HG02852 (cell line): Measurements from ENCODE around the gene HOTAIR.

Experiments
- ATAC-seq: cut with Tn5 transposase; IDR thresholded peaks from one replicate; pipeline ENCODE4 v1.9.1; 2021; ENCODE audit warnings: mild to moderate bottlenecking, moderate library complexity; ENCODE audit not compliant: unreplicated experiment

The HOTAIR gene

DNA sequence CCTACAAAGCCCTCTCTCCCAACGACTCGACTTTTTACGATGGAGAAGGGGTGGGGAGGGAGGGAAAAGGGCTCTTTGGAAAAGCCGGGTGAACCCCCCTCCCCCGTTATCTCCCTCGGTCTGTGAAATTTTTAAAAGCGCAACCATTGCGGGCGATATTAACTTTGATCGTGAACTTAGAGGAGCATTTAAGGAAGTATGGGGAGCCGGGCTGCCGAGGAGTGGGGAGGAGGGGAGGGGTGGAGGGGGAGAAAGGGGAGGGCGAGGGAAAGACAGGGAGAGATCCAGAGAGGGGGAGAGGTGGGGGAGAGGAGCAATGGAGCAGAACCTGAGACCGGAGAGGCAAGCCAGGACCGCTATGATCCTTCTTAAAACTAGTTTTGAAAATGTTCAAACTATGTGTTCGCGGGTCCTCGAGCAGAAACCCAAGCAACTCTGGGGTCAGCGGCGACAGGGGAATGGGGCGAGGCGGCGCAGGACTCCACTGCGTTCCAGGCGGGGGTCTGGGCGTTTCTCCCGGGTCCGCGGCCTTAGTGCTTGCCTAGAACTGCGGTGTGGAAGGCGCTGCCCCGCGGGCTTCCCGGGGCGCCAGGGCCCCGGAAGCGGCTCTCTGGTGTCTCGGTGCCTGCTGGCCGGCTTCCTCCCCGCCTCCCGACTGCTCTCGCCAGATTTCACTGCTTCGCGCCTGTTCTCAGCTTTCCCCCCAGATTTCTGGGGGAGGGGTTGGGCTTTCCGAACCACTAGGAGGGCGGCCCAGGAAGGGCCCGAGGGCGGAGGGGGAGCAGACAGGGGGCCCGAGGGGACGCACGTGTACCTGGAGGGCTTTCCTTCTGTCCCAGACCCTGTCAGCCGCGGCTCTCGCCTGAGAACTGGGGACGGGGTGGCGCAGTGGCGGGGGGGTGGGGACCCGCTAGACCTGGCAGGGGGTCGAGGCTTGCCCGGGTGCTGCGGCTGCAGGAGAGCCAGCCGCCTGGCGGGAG, at the start of gene HOTAIR:
HOTAIR (minus strand) TSS at position 871 of the 980 bp plus-strand sequence.
- no peak for ATAC-seq

DNA sequence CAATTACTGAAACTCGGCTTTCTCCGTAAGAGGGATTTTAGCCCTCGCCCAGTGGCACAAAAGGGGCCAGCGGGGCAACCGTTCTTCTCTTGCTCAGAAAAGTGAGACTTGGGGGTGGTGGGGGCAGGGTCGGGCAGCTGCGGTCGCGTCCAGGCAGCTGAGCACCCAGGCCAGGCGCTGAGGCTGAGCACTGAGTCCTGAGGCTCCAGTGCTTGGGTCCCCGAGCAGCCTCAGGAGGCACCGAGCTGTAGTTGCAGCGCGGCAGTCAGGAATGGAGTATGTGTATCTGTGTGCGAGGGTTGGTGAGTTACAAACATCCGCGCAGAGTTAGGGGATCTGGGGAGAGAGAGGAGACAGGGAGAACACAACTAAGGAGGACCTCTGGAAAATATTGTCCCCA, 49.4 kb upstream of the HOTAIR start:
- no peak for ATAC-seq

DNA sequence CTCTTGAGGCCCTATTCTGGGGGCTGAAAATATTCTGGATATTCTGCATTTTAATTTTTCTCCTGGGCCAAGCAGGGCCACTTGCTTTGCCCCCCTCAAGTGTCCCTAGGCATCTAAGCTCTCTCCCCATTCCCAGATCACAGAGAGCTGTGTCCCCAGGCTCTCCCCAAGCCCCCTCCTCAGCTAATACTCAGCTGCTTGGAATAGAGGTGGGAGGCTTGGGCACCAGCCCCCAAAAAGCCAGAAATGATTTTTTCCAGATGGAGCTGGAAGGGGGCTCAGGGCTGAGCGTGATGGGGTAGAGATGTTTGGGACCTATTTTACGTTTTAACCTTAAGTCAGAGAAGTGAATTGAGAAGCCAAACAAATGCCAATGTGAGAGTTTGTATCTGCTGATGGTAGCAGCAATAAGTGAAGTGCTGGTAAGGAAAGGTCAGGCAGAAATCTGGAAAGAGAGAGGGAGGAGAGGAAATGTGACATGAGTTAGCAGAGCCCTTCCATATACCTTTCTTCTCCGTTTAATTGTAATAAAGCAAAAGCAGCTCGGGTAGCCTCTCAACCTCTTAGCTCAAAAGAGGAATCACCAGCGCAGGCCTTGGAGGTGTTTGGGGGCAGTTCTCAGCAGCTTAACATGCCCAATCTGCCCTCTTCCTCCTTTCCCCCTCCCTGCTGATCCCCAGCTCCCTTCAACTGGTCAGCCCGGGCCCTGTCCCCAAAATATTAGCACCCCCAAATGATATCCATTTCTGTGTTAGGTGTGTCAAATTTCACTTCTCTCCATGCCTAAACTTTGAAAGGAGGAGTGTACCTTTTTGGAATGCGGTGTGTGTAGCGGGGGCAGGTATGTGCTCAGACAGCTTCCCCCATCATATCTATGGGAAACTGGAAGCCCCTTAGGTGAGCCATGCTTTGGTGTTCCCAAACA, 48.5 kb upstream of the HOTAIR start:
- ATAC-seq = no peak

DNA sequence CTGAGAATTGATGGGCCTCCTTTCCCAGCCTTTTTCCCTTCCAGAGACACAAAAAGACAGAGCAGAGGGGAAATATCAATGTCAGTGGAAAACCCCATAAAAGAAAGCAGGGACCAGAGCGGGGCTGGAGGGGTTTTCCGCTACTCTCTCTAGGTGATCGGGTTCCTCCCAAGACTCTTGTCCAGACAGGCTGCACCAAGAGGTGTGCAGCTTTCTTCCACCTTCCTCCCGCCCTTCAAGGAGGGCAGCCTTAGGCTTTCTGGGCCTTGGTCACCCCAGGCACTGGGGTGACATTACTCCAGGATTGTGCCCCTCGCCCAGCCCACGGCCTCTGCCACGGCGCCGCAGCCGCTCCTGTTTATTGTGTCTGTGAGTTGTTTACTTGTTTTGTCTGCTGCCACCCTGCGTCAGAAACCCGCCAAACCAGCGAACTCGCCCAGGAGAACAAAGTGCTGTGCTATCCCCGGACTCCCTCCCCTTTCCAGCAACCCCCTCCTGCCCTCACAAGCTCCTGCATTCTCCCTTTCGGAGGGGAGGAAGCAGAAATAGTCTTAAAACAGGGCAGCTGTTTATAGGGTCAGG, 46.8 kb upstream of the HOTAIR start:
- no peak for ATAC-seq

DNA sequence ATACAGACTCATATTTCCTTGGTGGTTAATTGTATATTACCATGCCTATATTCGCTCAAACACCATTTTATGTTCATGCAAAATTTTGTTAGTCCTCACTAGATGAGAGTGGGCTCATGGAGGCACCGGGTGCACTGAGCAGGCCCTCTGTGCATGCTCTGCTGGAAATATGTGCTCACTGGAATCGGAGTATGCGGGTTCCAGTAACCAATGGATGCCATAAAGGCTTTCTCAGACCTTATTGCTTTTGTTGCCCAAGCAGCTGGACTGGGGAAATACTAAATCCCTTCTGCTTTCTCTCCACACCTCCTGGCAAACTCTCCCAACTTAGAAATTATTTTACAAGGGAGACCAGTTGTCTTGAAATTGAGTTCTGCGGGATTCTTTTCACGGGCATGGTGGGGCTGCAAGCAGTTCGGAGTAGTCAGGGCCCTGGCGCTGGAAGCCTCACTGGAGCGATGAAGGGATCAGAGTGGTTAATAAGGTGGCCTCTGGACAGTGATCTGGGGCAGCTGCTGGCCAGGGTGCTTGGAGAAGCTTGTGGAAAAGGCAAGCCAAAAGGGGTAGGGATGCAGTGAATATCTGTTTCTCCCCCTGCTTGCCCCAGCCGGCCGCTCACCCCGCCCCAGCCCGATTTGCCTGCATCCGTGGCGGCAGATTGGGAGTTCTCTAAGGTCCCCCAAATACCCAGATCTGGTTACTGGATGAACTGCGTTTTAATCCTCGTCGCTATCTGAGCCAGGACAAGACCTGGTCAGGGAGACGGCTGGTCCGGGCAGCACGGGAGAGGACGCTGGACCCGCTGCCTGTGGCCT, 46.0 kb upstream of the HOTAIR start:
- no peak for ATAC-seq

DNA sequence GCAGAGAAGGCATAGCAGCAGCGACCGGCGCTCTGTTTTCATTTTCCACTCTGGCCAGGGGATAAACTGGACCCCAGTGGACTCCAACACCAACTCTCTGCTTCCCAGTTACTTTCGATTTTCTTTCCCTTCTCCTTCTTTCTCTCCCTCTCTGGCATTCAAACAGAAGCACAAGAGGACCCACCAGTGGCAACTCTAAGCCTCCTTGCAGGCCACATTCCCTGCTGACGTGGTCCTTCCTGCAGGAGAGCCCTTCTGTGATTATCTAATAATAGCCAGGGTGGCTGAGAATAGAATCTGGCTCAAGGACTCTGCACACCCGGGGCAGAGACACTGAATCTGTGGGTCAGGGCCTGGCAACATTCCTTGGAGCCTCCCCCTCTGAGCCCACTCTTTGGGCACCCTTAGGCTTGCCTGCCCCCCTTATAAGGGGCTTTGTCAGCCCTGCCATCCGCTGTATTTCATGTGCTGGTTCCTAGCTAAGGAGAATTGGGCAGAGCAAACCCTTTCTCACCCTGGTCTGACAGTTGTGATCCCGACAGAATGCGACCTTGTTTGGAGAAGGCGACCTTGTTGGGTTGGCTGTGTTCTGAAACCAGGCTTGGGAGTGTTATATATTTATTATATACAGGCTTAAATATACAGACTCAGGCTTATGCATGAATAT, 45.3 kb upstream of the HOTAIR start:
- ATAC-seq = no peak

DNA sequence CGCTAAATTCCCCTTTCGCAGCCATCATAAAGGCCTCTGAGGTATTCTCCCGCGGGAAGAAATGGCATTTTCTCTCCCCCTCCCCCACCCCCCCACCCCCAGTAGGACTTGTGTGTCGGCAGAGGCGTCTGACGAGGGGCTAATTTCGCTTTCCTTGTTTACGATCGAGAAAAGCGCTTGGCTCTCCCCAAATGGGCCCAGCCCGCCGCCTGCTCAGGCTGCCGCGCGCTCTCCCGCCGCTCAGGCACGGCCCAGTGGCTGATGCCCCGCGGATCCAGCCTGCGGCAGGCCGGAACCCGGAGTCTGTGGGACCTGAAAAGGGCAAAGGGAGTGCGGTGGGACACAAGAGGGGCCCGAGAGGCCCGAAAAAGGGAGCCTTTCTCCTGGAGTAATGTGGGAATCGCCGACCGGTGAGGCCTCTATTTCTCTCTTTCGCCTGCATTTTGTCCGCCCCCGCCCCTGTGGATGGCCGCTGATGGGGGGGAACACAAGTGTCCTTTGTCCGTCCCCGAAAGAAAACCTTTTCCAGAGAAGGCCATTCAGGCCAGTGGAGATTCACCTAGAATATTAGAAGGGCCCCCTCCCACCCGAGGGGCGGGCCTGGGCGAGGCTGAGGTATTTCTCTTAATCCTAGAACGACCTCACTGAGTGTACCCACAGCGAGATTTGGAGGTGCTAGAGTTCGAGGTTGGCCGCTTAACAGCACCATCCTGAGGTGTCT, 44.5 kb upstream of the HOTAIR start:
- ATAC-seq = no peak

DNA sequence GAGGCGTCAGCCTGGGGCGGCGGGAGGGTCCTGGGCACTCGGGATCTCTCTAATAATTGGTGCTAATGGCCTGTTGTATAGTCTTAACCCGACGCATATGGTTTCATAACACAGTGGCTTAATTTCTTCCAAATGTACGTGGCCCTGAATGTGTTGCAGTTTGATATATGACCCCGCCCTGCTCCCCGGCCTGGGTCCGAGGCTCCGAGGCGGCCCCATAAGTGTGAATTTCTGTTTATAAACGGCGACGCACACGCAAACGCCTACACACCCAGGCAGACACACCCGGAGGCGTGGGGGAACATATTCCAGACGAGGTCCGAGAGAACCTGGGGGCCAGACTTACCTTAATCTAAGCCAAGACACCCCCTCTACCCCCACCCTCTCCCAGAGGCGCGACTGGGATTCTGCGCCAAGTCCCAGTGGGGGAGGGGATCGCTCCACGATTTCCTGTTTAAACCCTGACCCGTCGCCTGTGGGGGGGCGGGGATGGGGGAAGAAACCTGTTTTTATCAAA, 43.8 kb upstream of the HOTAIR start:
- no peak for ATAC-seq

DNA sequence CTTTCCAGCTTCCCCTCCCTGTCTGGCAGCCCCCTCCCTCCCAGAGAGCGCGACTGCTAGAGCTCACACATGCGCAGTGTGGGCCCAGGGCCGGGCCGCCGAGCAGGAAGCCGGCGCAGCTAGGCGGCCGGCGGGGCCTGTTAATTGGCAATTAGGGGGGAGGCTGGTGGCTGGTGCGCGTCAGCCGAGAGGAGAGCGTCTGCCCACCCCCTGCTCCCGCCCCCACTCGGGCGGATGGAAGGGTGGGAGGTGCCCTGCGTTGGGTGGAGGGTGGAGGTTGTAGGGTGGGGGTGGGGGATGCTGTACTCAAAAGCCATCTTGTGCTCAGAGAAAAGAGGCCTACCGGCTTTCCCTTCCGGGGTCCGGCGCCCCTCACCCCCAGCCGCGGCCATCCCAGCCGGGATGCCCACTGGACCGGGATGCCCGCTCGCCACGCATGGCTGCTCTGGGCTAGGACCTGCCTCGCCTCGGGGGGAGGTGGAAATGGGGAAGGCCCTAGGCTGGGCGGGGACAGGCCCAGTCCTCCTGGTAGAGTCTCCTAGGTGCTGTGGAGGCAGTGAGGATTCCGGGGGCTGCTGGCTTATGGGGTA, 43.2 kb upstream of the HOTAIR start:
- ATAC-seq = peak; percentile 79

DNA sequence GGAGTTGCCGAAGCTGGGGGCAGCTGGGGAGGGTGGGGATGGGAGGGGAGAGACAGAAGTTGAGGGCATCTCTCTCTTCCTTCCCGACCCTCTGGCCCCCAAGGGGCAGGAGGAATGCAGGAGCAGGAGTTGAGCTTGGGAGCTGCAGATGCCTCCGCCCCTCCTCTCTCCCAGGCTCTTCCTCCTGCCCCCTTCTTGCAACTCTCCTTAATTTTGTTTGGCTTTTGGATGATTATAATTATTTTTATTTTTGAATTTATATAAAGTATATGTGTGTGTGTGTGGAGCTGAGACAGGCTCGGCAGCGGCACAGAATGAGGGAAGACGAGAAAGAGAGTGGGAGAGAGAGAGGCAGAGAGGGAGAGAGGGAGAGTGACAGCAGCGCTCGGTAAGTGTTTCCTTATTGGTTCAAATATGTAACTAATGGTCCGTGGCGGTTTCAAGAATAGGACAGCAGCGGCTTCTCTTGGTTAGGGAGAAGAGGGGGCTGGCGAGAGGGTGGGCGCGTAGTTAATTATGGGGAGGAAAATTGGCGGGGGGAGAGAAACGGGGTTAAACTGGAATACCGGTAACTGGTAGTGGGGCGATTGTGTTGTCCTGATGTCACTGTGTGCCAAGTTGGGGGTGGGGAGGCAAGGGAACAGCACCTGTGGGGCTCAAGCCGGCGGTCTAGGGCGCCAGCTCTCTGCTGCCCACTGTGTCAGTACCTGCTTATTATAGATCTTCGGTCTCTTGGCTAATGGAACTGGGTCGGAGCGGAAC, 42.5 kb upstream of the HOTAIR start:
- peak; percentile 21 for ATAC-seq

DNA sequence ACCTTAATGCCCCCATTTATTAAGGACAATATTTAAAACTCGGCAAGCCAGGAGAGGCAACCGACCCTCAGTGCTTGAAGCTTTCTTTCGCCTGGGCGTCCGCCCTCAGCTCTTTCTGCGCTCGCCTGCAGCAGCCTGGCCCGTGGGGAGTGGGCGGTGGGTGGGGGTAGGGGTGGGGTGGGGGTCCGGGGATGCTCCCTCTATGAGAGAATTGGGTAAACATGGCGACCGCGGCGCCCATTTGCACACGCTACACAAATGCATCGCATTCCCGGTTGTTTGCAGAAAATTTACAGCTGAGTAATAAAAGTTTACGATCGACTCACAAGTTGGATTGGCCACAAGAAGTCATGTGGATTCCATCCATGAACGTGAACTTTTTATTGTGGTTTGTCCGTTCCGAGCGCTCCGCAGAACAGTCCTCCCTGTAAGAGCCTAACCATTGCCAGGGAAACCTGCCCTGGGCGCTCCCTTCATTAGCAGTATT, 41.8 kb upstream of the HOTAIR start:
- ATAC-seq = no peak

DNA sequence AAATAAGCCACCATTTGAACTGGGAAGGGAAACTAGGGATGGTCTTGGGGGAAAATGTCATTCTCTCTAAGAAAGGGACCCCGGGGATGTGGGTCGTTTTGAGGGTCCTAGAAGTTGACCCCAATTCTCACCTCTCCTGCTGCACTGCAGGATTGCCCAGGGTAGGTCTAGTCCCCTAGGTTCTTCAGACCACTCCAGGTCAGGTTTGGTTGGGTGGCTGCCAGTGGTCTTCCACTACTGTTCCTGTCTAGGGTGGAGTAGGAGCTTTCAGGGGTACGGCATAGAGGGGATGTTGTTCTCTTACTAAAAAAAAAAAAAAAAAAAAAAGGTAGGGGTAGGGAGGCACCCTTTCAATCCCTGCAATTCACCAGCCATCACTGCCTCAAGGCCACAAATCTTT, 41.3 kb upstream of the HOTAIR start:
- no peak for ATAC-seq

DNA sequence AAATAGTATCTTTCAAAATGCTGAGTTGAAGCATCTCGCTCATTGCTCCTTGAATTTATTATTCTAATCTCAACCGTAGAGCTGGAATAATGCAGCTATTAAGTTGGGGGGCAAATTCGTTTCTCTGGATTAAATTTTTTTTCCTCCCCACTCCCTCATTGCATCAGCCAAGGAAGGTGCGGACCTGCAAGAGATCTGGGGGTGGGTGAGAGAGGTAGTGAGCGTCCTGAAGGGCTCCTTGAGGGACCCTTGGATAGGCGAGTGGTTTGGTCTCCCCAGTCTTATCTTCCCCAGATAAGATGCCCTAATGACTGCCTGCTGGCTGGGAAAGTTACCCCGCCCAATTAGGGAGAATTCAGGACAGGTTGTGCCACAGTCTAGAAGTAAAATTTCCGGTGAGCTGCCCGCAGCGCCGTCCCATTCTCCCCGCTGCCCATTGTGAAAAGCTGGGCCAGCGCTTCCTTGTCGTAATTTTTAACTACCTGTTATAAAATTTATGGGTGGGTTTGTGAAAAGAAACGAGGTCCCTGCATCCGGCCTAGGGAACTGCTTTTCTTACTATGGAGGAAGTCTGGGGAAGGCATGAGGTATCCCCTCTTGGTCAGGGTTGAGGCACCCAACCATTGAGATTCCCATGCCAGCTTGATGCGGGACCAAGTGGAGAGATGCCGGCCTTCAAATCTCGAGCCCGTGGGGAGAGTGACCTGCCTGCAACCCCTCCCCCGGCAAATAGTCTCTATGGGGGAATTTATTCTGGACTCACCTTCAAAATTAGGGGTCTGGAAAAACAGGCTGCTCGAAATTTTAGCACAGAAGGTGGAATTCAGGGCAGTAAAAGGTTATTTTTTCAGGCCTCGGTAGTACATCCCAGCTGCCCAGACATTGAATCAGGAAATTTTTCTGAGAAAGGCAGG, 40.5 kb upstream of the HOTAIR start:
- ATAC-seq = no peak

DNA sequence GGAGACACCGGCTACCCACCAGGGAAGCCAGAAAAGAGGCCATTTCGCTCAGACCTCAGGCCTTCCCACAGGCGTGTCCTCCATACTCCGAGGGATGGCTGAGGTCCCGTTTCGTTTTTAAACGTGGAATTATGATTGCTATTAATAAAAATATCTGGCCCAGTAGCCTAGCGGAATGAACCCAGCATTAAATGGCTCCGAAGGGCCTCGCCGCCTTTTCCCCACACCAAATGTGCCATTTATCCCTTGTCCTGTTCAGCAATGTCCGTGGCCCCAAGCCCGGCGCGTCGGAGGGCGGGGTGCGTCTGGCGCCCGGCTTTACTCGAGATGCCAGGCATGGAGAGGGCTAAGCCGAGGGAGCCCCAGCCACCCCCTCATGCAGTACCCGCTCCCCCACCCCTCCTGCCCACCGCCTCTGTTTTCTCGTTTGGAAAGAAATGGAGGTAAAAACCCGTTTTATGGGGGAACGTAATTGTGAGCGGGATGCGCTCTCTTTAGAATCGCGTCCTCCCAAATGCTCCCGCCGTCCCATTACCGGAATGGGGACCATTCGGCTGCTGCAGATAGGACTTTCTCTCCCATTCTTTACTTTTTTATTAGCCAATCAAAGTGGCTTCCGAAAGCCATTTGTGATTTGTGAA, 39.7 kb upstream of the HOTAIR start:
- no peak for ATAC-seq

DNA sequence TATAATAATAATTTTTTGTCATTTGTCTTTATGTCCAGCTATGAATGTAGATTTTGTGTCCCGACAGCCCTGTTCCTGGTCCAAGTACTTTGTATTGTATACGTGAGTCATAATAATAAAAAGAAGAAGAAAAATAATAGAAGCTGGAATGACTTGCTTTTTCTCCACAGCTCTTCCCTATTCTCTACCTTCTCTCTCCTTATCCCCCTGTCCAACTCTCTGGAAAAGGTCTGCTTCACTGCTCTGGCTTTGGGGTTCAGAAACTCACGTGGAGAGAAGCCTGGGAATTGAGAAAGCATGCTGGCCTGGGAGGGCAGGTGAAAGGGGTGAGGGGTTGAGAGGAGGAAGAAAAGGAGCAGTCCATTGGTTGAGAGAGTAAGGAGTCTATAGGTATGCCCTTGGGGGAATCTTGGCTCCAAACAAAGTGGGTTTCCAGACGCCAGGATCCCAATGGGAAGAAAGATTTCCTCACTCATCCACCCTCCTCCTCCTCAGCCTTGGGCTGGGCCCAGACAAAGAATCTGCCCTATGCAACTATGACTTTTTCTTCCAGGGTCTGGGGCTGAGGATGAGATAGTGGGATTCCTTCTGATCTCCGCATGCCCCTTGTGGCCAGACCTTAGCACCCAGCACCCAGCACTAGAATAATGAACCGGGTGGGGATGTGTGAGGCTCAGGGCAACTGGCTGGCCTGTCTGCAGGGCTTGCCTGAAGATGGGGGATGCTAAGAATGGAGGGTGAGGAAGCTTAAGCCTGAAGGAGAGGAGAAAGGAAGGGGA, 38.1 kb upstream of the HOTAIR start:
- ATAC-seq = no peak
